HepG2 (cell line): Measurements from ENCODE around the gene PPP1R9B. TPM values are rescaled to one million over a fixed set of nuclear protein-coding genes. Genes with fewer than 3 reads are reported as not detected.
A peak's percentile ranks its signal among the peaks of the same experiment; 100 is the strongest.

ENCODE experiments used
- ATAC-seq: fragments of 200-7000 bp; cut with Tn5 transposase; 3 replicates; pipeline ENCODE4 v1.9.1; 2020; ENCODE audit warnings: mild to moderate bottlenecking, moderate library complexity
- BruUV-seq: library from RNA; stranded (reverse); fragments of 400-500 nt; replicated peaks from 2 replicates; lab custom pipeline; 2021; lab: Mats Ljungman, UMichigan
- CTCF ChIA-PET: fragments of 300-600 bp; formaldehyde crosslinking; extraction: SDS; loops from one replicate; lab custom pipeline; 2021; ENCODE audit warnings: low total read pairs, inconsistent platforms, low intra/inter-chr PET ratio; lab: Yijun Ruan, JAX
- POLR2A ChIA-PET: fragments of 350-600 bp; sonication (Branson Sonifier 250); formaldehyde crosslinking; loops from one replicate; lab custom pipeline; 2020; ENCODE audit warnings: antibody characterized with exemption, inconsistent platforms; lab: Yijun Ruan, JAX
- DNase-seq: peaks from one replicate; pipeline ENCODE4 v3.0.0-alpha.2; 2015; ENCODE audit warnings: low spot score
- FAIRE-seq: peaks from 3 replicates; lab custom pipeline; 2011; peaks lifted over from hg19 to GRCh38; lab: Jason Lieb, UNC
- H2AFZ ChIP-seq: one replicate; pipeline ENCODE4 v1.6.1; 2011; ENCODE audit warnings: low read length, inconsistent platforms
- H3K27ac ChIP-seq: fragments of 300-600 bp; 3 replicates; pipeline ENCODE4 v1.8.0; 2011; ENCODE audit warnings: mixed run types, mild to moderate bottlenecking, mixed read lengths, low read length, inconsistent platforms; ENCODE audit not compliant: insufficient read depth; ENCODE audit errors: extremely low read length
- H3K27me3 ChIP-seq, 2 experiments: fragments of 200-600 bp in 1 of 2; 2 replicates in 1 of 2; 3 replicates in 1 of 2; pipeline versions ENCODE4 v1.6.0 to v1.8.0; 2011; ENCODE audit warnings: low read length in 2 of 2, mild to moderate bottlenecking in 2 of 2, moderate library complexity in 2 of 2, inconsistent platforms in 1 of 2; ENCODE audit not compliant: insufficient read depth in 2 of 2, control insufficient read depth in 1 of 2
- H3K36me3 ChIP-seq, 2 experiments: fragments of 200-600 bp in 1 of 2; replicated peaks in 1 of 2; 2 replicates in 1 of 2; 3 replicates in 1 of 2; pipeline versions ENCODE4 v1.5.1 to v1.8.0; 2011; ENCODE audit warnings: low read length in 2 of 2, inconsistent platforms in 1 of 2; ENCODE audit not compliant: insufficient read depth in 2 of 2, control insufficient read depth in 1 of 2
- H3K4me1 ChIP-seq: 2 replicates; pipeline ENCODE4 v1.5.1; 2012; ENCODE audit warnings: low read length, inconsistent platforms; ENCODE audit not compliant: insufficient read depth
- H3K4me2 ChIP-seq: 2 replicates; pipeline ENCODE4 v1.6.0; 2011; ENCODE audit warnings: low read depth, low read length, inconsistent platforms
- H3K4me3 ChIP-seq, 3 experiments: fragments of 200-600 bp in 1 of 3; sonication (generic), shearing (Covaris generic) in 1 of 3; replicated peaks in 1 of 3; 2 replicates each; pipeline ENCODE4 v1.5.1; 2011 to 2016; ENCODE audit warnings: low read length in 3 of 3, inconsistent platforms in 2 of 3, low read depth in 2 of 3, mild to moderate bottlenecking in 2 of 3, control low read depth in 1 of 3, mixed read lengths in 1 of 3; ENCODE audit not compliant: insufficient read depth in 1 of 3
- H3K79me2 ChIP-seq: one replicate; pipeline ENCODE4 v1.6.1; 2011; ENCODE audit warnings: low read length, inconsistent platforms; ENCODE audit not compliant: insufficient read depth
- H3K9ac ChIP-seq: 2 replicates; pipeline ENCODE4 v1.6.0; 2011; ENCODE audit warnings: mild to moderate bottlenecking, low read depth, low read length, inconsistent platforms; ENCODE audit not compliant: insufficient read depth
- H3K9me3 ChIP-seq: 2 replicates; pipeline ENCODE4 v1.5.1; 2012; ENCODE audit warnings: mild to moderate bottlenecking, low read length
- H4K20me1 ChIP-seq: 2 replicates; pipeline ENCODE4 v1.6.0; 2011; ENCODE audit warnings: inconsistent platforms, mild to moderate bottlenecking, low read length, moderate library complexity; ENCODE audit not compliant: insufficient read depth
- AGO2 ChIP-seq: fragments of 200-400 bp; formaldehyde crosslinking; optimal IDR thresholded peaks from 2 replicates; pipeline ENCODE3; 2017; ENCODE audit warnings: mild to moderate bottlenecking, low read depth, low read length, moderate library complexity
- FIP1L1 ChIP-seq: fragments of 200-400 bp; formaldehyde crosslinking; IDR thresholded peaks from 2 replicates; pipeline ENCODE4 v1.6.1; 2018; ENCODE audit warnings: low read depth, mild to moderate bottlenecking, low read length, moderate library complexity, borderline replicate concordance; ENCODE audit not compliant: insufficient read depth
- FLYWCH1 ChIP-seq: sonication (generic); formaldehyde crosslinking; IDR thresholded peaks from 2 replicates; pipeline ENCODE4 v1.8.1; 2023; ENCODE audit warnings: mild to moderate bottlenecking, missing genetic modification reagents
- KLF9 ChIP-seq: IDR thresholded peaks from 2 replicates; pipeline ENCODE4 v1.6.1; 2016; ENCODE audit warnings: low read depth
- MYC ChIP-seq: sonication (generic); formaldehyde crosslinking; IDR thresholded peaks from 2 replicates; pipeline ENCODE4 v1.9.0; 2021; ENCODE audit warnings: missing genetic modification reagents, borderline replicate concordance
- POLR2A ChIP-seq, 2 experiments: IDR thresholded peaks; 2 replicates each; pipeline ENCODE4 v1.6.1; 2011; ENCODE audit warnings: low read depth in 2 of 2, low read length in 2 of 2, mild to moderate bottlenecking in 1 of 2, moderate library complexity in 1 of 2; ENCODE audit not compliant: insufficient read depth in 1 of 2
- SRY ChIP-seq: sonication (generic); formaldehyde crosslinking; IDR thresholded peaks from 2 replicates; pipeline ENCODE4 v1.8.0; 2022; ENCODE audit warnings: mild to moderate bottlenecking, missing genetic modification reagents
- TAF15 ChIP-seq: fragments of 200-400 bp; formaldehyde crosslinking; IDR thresholded peaks from one replicate; pipeline ENCODE4 v1.6.1; 2018; ENCODE audit warnings: mild to moderate bottlenecking, low read depth, low read length; ENCODE audit not compliant: poor library complexity, severe bottlenecking
- ZNF253 ChIP-seq: sonication (generic); formaldehyde crosslinking; IDR thresholded peaks from 2 replicates; pipeline ENCODE4 v1.8.0; 2022; ENCODE audit warnings: mild to moderate bottlenecking, missing genetic modification reagents, borderline replicate concordance
- ZNF263 ChIP-seq: sonication (generic); formaldehyde crosslinking; IDR thresholded peaks from 2 replicates; pipeline ENCODE4 v1.4.0; 2020; ENCODE audit warnings: missing genetic modification reagents
- ZNF747 ChIP-seq: sonication (generic); formaldehyde crosslinking; IDR thresholded peaks from 2 replicates; pipeline ENCODE4 v1.8.1; 2023; ENCODE audit warnings: missing genetic modification reagents, mild to moderate bottlenecking, borderline replicate concordance
- ZNF772 ChIP-seq: sonication (generic); formaldehyde crosslinking; IDR thresholded peaks from 2 replicates; pipeline ENCODE4 v1.5.0; 2020; ENCODE audit warnings: mild to moderate bottlenecking, missing genetic modification reagents
- ZNF788 ChIP-seq: sonication (generic); formaldehyde crosslinking; IDR thresholded peaks from 2 replicates; pipeline ENCODE4 v1.5.0; 2020; ENCODE audit warnings: mild to moderate bottlenecking, missing genetic modification reagents, borderline replicate concordance
- ZNF792 ChIP-seq: IDR thresholded peaks from 2 replicates; pipeline ENCODE4 v1.6.1; 2016
- ZNF816 ChIP-seq: sonication (generic); formaldehyde crosslinking; IDR thresholded peaks from 2 replicates; pipeline ENCODE4 v1.8.0; 2022; ENCODE audit warnings: missing genetic modification reagents, mild to moderate bottlenecking, borderline replicate concordance
- WGBS: methylation state at CpG from one replicate; pipeline ENCODE4 v1.1.6; 2017; ENCODE audit warnings: low lambda C conversion rate; 5-methylcytosine and 5-hydroxymethylcytosine counted together
- in situ Hi-C: cut with HindIII; loops from 2 replicates; pipeline ENCODE4 v1.10.0; 2017; ENCODE audit warnings: low pct_unique_long_range_greater_than_20kb; ENCODE audit not compliant: extremely low pct_ligation_motif_present
- intact Hi-C: fragments of 100-400 bp; cut with micrococcal nuclease; formaldehyde crosslinking; loops from one replicate; pipeline ENCODE4 v1.10.0; 2022; ENCODE audit not compliant: unreplicated experiment
- polyA plus RNA-seq, 8 experiments: library from polyadenylated mRNA; depleted of rRNA in 3 of 8; stranded (reverse) in 7 of 8; unstranded in 1 of 8; fragments of >200 nt; fragmentation: Illumina TruSeq in 4 of 8; extraction: Trizol in 4 of 8; gene quantifications; 2 replicates each; pipeline versions ENCODE4 v1.2.1 to v1.2.3, GENCODE V29; 2011 to 2016; ENCODE audit warnings: low read depth in 4 of 8, missing spikeins in 1 of 8, mixed read lengths in 1 of 8; ENCODE audit not compliant: insufficient read depth in 1 of 8
- total RNA-seq, 5 experiments: library from RNA; depleted of rRNA; stranded (reverse); fragments of >200 nt; fragmentation: Illumina TruSeq; extraction: Trizol; gene quantifications; 2 replicates each; pipeline ENCODE4 v1.2.3, GENCODE V29; 2016; ENCODE audit warnings: low read depth in 1 of 5
- TF ChIP-seq, protein P1 (sequence below): sonication (generic); formaldehyde crosslinking; IDR thresholded peaks from 2 replicates; pipeline ENCODE4 v1.4.0; 2020; ENCODE audit warnings: missing genetic modification reagents

The PPP1R9B gene
- total and polyA plus RNA-seq, 2 of the 13 experiments (the other 11 are each of a cell fraction or from before 2014, with no cell fraction given), result 9.4 to 15.8 TPM

DNA sequence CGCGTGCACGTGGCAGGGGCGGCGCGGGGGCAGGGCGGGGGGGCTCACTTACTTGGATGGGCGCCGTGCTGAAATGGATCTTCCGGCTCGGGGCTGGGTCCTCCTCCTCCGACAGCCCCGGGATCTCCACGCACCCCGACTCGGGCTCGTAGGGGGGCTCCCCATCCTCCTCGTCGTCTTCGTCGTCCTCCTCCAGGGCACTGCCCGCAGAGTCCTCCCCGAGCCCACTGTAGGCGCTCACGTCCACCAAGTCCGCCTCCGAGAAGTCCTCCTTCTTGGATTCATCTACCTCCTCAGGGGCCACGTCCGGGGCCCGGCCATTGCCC is 1.4 kb downstream of the PPP1R9B start:
- Histone ChIP-seq H3K9ac (peak overlapping the region; percentile 83), H3K79me2 (peaks cover 25% of the 10 kb centered on the region), H3K36me3 (peaks cover 11 to 15% of the 10 kb centered on the region in 2 experiments), H2AFZ (no peak overlapping the region), H3K4me2 (peak overlapping the region; percentile 100), H4K20me1 (peaks cover 11% of the 10 kb centered on the region; the same call in 1 of the 2 replicates), H3K27ac (peak overlapping the region; percentile 95), H3K4me1 (peaks cover 57% of the 10 kb centered on the region), H3K27me3 (no peaks in the 10 kb centered on the region; a peak in 2 of 5 replicates), H3K9me3 (no peaks in the 10 kb centered on the region), H3K4me3 (peak overlapping the region; percentile 70 to 86 (median 84))
- ATAC-seq (no peak), FAIRE-seq (no peak), DNase-seq (no peak)
- in situ Hi-C loops, result no loop called here
- ChIA-PET CTCF (interaction anchor here (1.5 kb wide), 1 partner anchor 55 kb away, joined by 3 read pairs; no protein-coding TSS in a partner anchor), POLR2A (interaction anchor here (1.3 to 3.0 kb wide), 3 partner anchors 29 to 55 kb away, joined by 4 to 10 read pairs (median 8); partner anchors contain the start of gene PDK2)
- no TSS peak for BruUV-seq
- TF ChIP-seq ZNF792 (CRISPR knock-in tag) (0 out of 2 replicates have a peak, but pooled peaks have one; percentile 8), SRY (CRISPR knock-in tag) (no peak), ZNF253 (CRISPR knock-in tag) (0 out of 2 replicates have a peak, but pooled peaks have one; percentile 12), ZNF747 (CRISPR knock-in tag) (0 out of 2 replicates have a peak, but pooled peaks have one; percentile 27), ZNF772 (CRISPR knock-in tag) (0 out of 2 replicates have a peak, but pooled peaks have one; percentile 18), FIP1L1 (no peak), KLF9 (CRISPR knock-in tag) (0 out of 2 replicates have a peak, but pooled peaks have one; percentile 1), TAF15 (peak; percentile 0), ZNF788 (CRISPR knock-in tag) (0 out of 2 replicates have a peak, but pooled peaks have one; percentile 19), ZNF263 (peak; percentile 94), MYC (0 out of 2 replicates have a peak, but pooled peaks have one; percentile 4), ZNF816 (CRISPR knock-in tag) (0 out of 2 replicates have a peak, but pooled peaks have one; percentile 35), AGO2 (peak; percentile 20), FLYWCH1 (CRISPR knock-in tag) (no peak), POLR2A (IDR thresholded peaks at IDR 0.05; ENCODE audit: insufficient read depth in 1 of 2, low read depth in 2 of 2, low read length in 2 of 2) (0 out of 4 replicates have a peak, but pooled peaks of 1 of the 2 experiments have one; percentile 6)
- TF ChIP-seq, protein P1, sequence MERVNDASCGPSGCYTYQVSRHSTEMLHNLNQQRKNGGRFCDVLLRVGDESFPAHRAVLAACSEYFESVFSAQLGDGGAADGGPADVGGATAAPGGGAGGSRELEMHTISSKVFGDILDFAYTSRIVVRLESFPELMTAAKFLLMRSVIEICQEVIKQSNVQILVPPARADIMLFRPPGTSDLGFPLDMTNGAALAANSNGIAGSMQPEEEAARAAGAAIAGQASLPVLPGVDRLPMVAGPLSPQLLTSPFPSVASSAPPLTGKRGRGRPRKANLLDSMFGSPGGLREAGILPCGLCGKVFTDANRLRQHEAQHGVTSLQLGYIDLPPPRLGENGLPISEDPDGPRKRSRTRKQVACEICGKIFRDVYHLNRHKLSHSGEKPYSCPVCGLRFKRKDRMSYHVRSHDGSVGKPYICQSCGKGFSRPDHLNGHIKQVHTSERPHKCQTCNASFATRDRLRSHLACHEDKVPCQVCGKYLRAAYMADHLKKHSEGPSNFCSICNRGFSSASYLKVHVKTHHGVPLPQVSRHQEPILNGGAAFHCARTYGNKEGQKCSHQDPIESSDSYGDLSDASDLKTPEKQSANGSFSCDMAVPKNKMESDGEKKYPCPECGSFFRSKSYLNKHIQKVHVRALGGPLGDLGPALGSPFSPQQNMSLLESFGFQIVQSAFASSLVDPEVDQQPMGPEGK (CRISPR knock-in tag), result peak; percentile 48; the same call in 1 of the 2 replicates
- WGBS, result 5% methylated on average over 28 of the region's 30 CpGs
- intact Hi-C loops, result no loop called here
